HG03135 (cell line): ENCODE measurements around the gene MCU.

Source experiments
- ATAC-seq: cut with Tn5 transposase; IDR thresholded peaks from one replicate; pipeline ENCODE4 v1.9.1; 2021; ENCODE audit warnings: mild to moderate bottlenecking, moderate library complexity; ENCODE audit not compliant: unreplicated experiment

Gene MCU

GRCh38 chr10:72930276-72930675, 238.3 kb downstream of the MCU start:
- ATAC-seq = no peak

DNA sequence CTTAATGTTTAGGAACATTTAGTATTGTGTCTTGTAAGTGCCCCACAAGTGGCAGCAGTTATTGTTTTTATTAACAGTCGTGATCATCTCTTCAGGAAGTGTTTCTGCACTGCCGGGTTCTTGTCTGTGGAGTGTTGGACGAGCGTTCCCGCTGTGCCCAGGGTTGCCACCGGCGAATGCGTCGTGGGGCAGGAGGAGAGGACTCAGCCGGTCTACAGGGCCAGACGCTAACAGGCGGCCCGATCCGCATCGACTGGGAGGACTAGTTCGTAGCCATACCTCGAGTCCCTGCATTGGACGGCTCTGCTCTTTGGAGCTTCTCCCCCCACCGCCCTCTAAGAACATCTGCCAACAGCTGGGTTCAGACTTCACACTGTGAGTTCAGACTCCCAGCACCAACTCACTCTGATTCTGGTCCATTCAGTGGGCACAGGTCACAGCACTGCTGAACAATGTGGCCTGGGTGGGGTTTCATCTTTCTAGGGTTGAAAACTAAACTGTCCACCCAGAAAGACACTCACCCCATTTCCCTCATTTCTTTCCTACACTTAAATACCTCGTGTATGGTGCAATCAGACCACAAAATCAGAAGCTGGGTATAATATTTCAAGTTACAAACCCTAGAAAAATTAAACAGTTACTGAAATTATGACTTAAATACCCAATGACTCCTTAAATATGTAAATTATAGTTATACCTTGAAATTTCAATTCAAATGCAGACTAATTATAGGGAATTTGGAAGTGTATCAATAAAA, 240.5 kb downstream of the MCU start:
- ATAC-seq = no peak

DNA sequence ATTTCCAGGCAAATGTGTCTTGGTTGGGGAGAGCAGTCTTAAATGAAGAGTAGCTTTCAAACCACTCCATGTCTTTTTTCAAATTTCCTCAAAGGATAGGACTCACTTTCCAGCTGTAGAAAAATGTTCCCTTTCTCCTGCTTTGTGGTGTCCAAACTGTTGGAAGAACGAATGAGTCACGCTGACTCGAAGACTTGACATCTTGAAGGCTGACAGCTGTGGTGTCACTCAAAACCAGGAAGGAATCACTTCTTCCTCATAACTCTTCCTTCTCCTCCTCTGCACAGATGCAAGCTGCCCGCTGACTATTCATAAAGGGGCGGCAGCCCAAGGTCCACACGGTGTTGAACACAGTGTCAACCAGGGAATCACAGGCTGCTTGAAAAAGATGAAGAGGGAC, 243.4 kb downstream of the MCU start:
- no peak for ATAC-seq
